Fibroblast of lung (primary cell): Measurements from ENCODE around the gene ATP2A1.

Experiments used
- EZH2 ChIP-seq: IDR thresholded peaks from 2 replicates; pipeline ENCODE4 v1.5.1; 2012; ENCODE audit warnings: low read length, control low read depth, mild to moderate bottlenecking; ENCODE audit errors: missing control alignments
- TF ChIP-seq, protein P1 (sequence below), 2 donors: IDR thresholded peaks in 1 of 2; conservative IDR thresholded peaks in 1 of 2; 1 replicate in 1 of 2; 2 replicates in 1 of 2; pipeline ENCODE4 v1.5.1; 2011 to 2012; ENCODE audit warnings: low read length in 2 of 2, control low read depth in 1 of 2, inconsistent platforms in 1 of 2, low read depth in 1 of 2, mild to moderate bottlenecking in 1 of 2

DNA sequence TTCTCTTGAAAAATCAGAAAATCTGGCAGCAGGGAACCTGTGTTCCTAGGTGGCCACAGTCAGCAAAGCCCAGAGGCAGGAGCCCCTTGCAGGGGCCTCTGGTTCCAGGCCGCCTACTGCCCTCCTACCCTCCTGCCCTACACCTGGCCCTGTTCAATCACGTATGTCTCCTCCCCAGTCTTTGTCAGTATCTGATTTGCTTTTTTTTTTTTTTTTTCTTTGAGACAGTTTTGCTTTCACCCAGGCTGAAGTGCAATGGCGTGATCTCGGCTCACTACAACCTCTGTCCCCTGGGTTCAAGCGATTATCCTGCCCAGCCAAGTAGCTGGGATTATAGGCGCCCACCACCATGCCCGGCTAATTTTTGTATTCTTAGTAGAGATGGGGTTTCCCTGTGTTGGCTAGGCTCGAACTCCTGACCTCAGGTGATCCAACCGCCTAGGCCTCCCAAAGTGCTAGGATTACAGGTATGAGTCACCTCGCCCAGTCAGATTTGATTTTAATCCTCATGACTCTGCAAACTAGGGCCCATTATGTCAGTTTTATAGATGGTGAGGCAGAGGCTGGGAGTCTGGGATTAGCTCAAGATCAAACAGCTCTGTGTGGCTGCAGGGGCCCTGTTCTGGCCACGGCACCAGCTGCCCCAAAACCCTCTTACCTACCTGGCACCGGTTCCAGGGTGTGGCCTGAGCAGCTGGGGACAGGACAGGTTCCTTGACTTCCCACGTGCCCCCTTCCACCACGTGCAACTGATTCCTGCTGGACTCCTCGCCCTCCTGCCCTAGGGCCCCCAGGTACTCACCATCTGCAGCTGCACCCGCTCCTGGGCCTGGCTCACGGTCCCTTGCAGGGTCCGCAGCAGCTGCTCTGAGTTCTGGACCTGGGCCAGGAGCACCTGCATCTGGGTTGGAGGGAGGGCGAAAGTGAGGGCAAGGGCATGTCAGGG lies 32.1 kb downstream of the ATP2A1 start:
- TF ChIP-seq, protein P1, sequence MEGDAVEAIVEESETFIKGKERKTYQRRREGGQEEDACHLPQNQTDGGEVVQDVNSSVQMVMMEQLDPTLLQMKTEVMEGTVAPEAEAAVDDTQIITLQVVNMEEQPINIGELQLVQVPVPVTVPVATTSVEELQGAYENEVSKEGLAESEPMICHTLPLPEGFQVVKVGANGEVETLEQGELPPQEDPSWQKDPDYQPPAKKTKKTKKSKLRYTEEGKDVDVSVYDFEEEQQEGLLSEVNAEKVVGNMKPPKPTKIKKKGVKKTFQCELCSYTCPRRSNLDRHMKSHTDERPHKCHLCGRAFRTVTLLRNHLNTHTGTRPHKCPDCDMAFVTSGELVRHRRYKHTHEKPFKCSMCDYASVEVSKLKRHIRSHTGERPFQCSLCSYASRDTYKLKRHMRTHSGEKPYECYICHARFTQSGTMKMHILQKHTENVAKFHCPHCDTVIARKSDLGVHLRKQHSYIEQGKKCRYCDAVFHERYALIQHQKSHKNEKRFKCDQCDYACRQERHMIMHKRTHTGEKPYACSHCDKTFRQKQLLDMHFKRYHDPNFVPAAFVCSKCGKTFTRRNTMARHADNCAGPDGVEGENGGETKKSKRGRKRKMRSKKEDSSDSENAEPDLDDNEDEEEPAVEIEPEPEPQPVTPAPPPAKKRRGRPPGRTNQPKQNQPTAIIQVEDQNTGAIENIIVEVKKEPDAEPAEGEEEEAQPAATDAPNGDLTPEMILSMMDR (conservative IDR thresholded peaks at IDR 0.05 in 1 of 2, IDR thresholded peaks at IDR 0.05 in 1 of 2; ENCODE audit: low read depth in 1 of 2, low read length in 2 of 2) = no peak
- TF ChIP-seq EZH2 = no peak
